Thyroid gland (tissue), 4 donors: ENCODE results near the gene GPR132.

Source experiments
- CTCF ChIP-seq, 6 experiments: fragments of 200-600 bp in 3 of 6; fragments of 450-650 bp in 3 of 6; sonication (generic) in 3 of 6; IDR thresholded peaks; one replicate each; pipeline ENCODE4 v1.5.1; 2016 to 2019; ENCODE audit warnings: antibody characterized with exemption in 6 of 6, mild to moderate bottlenecking in 2 of 6, inconsistent platforms in 1 of 6, moderate library complexity in 1 of 6
- POLR2A ChIP-seq, 2 donors: fragments of 450-650 bp; IDR thresholded peaks; one replicate each; pipeline ENCODE4 v1.6.1; 2017; ENCODE audit warnings: antibody characterized with exemption in 2 of 2, mild to moderate bottlenecking in 2 of 2, moderate library complexity in 1 of 2

- TF ChIP-seq CTCF (IDR thresholded peaks at IDR 0.05): peak in 1 of 6 experiments; percentile 4
- TF ChIP-seq POLR2A (IDR thresholded peaks at IDR 0.05): no peak
These were observed 4.3 kb downstream of the GPR132 start for GRCh38 chr14:105060751-105061427.
